Thymus (tissue), 11 donors: ENCODE data around the gene KRT78. TPM values are rescaled to one million over a fixed set of nuclear protein-coding genes. Genes with fewer than 3 reads are reported as not detected.

Source experiments
- DNase-seq, 9 donors: peaks; one replicate each; pipeline ENCODE4 v3.0.0-alpha.2; 2013; ENCODE audit warnings: low spot score in 9 of 9, low read depth in 6 of 9, missing footprints in 1 of 9
- H3K27ac ChIP-seq, 2 donors: one replicate each; pipeline ENCODE4 v1.5.1; 2013; ENCODE audit warnings: control low read depth in 1 of 2, low read depth in 1 of 2, low read length in 1 of 2, mild to moderate bottlenecking in 1 of 2, moderate library complexity in 1 of 2
- H3K27me3 ChIP-seq, 2 donors: one replicate each; pipeline ENCODE4 v1.5.1; 2013; ENCODE audit warnings: low read length in 1 of 2; ENCODE audit not compliant: control insufficient read depth in 2 of 2, insufficient read depth in 1 of 2
- H3K36me3 ChIP-seq, 2 donors: one replicate each; pipeline ENCODE4 v1.5.1; 2013; ENCODE audit warnings: low read length in 1 of 2, mild to moderate bottlenecking in 1 of 2, moderate library complexity in 1 of 2; ENCODE audit not compliant: control insufficient read depth in 2 of 2, insufficient read depth in 2 of 2
- H3K4me1 ChIP-seq, 2 donors: one replicate each; pipeline ENCODE4 v1.5.1; 2013; ENCODE audit warnings: low read length in 2 of 2; ENCODE audit not compliant: control insufficient read depth in 2 of 2, insufficient read depth in 2 of 2
- H3K4me3 ChIP-seq, 2 donors: one replicate each; pipeline ENCODE4 v1.5.1; 2013; ENCODE audit warnings: low read length in 2 of 2, control low read depth in 1 of 2, mild to moderate bottlenecking in 1 of 2
- H3K9me3 ChIP-seq, 2 donors: one replicate each; pipeline ENCODE4 v1.5.1; 2013; ENCODE audit warnings: low read length in 1 of 2, mild to moderate bottlenecking in 1 of 2; ENCODE audit not compliant: control insufficient read depth in 2 of 2, insufficient read depth in 1 of 2
- WGBS: extraction: QIAGEN DNeasy Blood & Tissue Kit; methylation state at CpG from one replicate; pipeline ENCODE4 v1.1.7; 2013; 5-methylcytosine and 5-hydroxymethylcytosine counted together
- polyA plus RNA-seq: library from polyadenylated mRNA; stranded (reverse); fragments of 200-250 nt; gene quantifications from one replicate; pipeline ENCODE4 v1.2.3, GENCODE V29; 2013
- total RNA-seq: library from RNA; stranded (reverse); fragments of 120-200 nt; gene quantifications from one replicate; pipeline ENCODE4 v1.2.4, GENCODE V29; 2013
- donor health status: healthy.

The KRT78 gene
- total and polyA plus RNA-seq, 2 donors: 0.42 to 7.2 TPM

GRCh38 chr12:52831251-52831650, 17.5 kb downstream of the KRT78 start:
- no peak for DNase-seq
- Histone ChIP-seq H3K9me3 (no peaks in the 10 kb centered on the region), H3K4me3 (no peak overlapping the region), H3K27ac (no peak overlapping the region), H3K4me1 (no peaks in the 10 kb centered on the region), H3K36me3 (no peaks in the 10 kb centered on the region), H3K27me3 (peaks cover 0 to 5% of the 10 kb centered on the region in 2 donors)
- 89% methylated on average over 7 of the region's 7 CpGs for WGBS

DNA sequence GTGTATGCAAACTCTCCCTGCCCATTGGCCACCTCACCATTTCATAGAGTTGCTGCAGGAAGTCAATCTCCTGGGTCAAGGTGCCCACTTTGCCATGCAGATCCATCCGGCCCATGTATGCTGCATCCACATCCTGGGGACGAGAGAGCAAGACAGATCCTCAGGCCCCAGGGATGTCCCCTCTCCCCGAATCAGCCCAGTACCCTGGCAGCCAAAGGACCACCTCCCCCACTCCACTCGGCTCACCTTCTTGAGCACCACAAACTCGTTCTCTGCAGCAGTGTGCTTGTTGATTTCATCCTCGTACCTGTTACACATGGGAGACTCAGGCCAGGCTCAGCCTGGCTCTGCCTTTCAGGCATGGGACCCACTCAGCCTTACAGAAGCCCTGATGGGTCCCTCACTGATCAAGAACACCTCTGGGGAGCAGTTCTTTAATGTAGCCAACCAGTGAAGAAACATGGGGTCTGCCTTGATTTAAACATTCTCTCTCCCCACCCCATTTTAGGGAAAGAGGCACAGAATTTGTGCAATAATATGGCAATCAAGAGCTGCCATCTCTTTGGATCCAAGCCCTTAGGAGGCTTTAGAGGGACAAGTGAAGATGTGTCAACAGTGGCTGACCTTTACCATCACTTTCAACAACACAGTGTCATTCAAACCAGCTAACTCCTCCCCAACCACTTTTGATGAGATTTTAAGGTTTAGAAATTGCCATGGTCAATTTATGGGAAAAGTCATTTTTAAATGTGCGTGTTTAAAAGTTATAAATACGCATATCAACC, 18.6 kb downstream of the KRT78 start:
- no peak for DNase-seq
- H3K4me3 ChIP-seq: no peak overlapping the region
- 88% methylated on average over 8 of the region's 8 CpGs for WGBS

GRCh38 chr12:52828591-52829021, 20.2 kb downstream of the KRT78 start:
- Histone ChIP-seq H3K9me3 (no peaks in the 10 kb centered on the region), H3K4me1 (no peaks in the 10 kb centered on the region), H3K27ac (no peak overlapping the region), H3K4me3 (no peak overlapping the region), H3K36me3 (no peaks in the 10 kb centered on the region), H3K27me3 (peaks cover 0 to 5% of the 10 kb centered on the region in 2 donors)
- no peak for DNase-seq
- WGBS: 25% methylated on average over 2 of the region's 2 CpGs

More for the DNA sequence above, 18.6 kb downstream of the KRT78 start:
- Histone ChIP-seq H3K36me3 (no peaks in the 10 kb centered on the region), H3K4me1 (no peaks in the 10 kb centered on the region), H3K27ac (no peak overlapping the region), H3K9me3 (no peaks in the 10 kb centered on the region), H3K27me3 (peaks cover 0 to 5% of the 10 kb centered on the region in 2 donors)

DNA sequence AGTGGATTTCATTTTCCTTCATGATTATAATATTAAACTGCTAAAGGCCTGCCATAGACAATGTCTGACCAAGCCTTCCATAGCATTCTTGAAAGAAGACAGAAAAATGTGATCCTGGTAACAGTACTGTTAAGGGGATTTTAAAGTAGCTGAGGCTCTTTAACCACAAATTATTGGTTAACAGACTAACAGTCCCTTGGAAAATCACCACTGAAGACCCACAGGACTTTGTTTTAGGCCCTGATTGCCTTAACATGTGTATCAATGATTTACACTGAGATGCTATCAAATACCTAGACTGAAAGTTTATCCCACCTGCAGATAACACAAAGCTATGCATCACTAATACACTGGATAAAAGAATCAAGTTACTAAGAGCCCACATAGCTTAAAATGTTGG, 20.6 kb downstream of the KRT78 start:
- no peak overlapping the region for H3K4me3 ChIP-seq
- no peaks in the 10 kb centered on the region for H3K36me3 ChIP-seq
- no peak for DNase-seq
- no peaks in the 10 kb centered on the region for H3K9me3 ChIP-seq
- peaks cover 0 to 5% of the 10 kb centered on the region in 2 donors for H3K27me3 ChIP-seq
- H3K4me1 ChIP-seq: no peaks in the 10 kb centered on the region
- H3K27ac ChIP-seq: no peak overlapping the region

DNA sequence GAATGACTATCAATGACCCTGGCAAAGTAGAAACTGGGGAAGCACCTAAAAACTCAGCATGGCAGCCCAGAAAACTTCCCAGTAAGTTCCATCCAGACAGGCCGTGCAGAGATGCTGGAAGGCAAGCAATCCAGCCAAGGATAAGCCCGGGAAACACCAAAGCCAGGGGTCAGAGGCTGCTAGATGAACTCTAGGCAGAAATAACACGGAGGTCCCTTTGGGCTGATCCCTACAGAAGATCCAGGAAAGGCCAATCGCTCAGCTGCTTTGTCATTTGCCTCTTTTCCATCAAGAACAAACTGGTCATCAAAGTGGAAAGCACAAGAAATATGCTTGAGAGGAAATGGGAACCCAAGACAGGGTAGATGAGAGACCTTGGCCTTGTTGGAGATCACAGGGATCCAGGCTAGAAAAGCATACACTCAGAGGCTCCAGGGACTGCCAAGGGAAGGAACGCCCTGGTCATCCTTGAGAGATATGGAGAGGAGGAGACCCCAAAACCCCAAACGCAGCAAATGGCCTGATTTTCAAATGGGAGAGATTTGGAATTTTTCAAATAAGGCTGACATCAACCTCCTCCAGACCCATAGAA, 21.2 kb downstream of the KRT78 start:
- DNase-seq: no peak
- H3K27me3 ChIP-seq: peaks cover 0 to 5% of the 10 kb centered on the region in 2 donors

DNA sequence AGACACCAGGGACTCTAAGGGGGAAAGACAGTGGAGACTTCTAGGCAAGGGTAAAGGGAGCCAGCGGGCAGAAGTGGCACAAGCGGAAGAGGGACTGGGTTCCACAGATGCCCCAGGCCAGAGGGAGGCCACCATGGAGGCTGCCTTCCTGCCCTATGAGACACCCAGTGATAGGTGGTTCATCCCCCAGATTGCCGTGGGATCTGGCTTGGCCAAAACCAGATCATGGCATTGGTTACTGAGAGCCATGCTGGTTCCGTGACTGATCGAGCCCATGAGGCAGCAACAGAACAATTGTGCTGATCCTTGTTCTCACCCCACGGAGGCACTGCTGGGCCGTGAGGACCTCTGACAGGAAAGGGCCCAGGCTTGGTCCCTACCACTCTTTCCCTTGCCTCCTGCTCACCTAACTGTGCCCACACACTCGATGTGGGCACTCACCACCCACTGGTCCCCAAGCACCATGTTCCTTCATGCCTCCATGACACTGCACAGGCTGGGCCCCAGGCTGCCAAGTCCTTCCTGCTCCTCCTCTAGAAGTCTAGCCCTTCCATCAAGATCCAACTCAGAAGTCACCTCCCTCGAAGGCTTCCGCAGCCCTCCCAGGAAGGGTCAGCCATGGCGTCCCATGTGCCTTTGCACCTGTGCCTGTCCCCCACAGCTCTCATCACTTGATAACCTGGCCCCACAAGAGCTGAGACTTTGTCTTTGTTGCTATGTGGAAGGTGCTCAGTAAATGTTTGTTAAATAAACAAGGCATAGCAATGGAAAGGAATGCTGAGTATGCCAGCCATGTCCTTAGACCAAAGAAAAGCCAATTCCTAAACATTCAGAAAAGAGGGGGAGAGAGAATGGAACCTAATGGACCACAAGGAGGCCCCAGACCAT, 21.9 kb downstream of the KRT78 start:
- Histone ChIP-seq H3K36me3 (no peaks in the 10 kb centered on the region), H3K4me1 (peaks cover 0 to 2% of the 10 kb centered on the region in 2 donors), H3K27ac (no peak overlapping the region), H3K27me3 (peaks cover 0 to 5% of the 10 kb centered on the region in 2 donors), H3K9me3 (no peaks in the 10 kb centered on the region), H3K4me3 (no peak overlapping the region)
- WGBS: 97% methylated on average over 11 of the region's 11 CpGs
- no peak for DNase-seq

More for the DNA sequence above, 21.2 kb downstream of the KRT78 start:
- no peak overlapping the region for H3K4me3 ChIP-seq
- no peaks in the 10 kb centered on the region for H3K36me3 ChIP-seq
- peaks cover 0 to under 1% of the 10 kb centered on the region in 2 donors for H3K4me1 ChIP-seq
- no peak overlapping the region for H3K27ac ChIP-seq
- WGBS: 94% methylated on average over 6 of the region's 6 CpGs
- no peaks in the 10 kb centered on the region for H3K9me3 ChIP-seq

- 89% methylated on average over 4 of the region's 4 CpGs for WGBS
- Histone ChIP-seq H3K4me3 (no peak overlapping the region), H3K4me1 (peaks cover 0 to 2% of the 10 kb centered on the region in 2 donors), H3K27ac (no peak overlapping the region), H3K9me3 (no peaks in the 10 kb centered on the region), H3K36me3 (no peaks in the 10 kb centered on the region), H3K27me3 (peaks cover 0 to 2% of the 10 kb centered on the region in 2 donors)
- DNase-seq: no peak
These were observed 22.8 kb downstream of the KRT78 start for GRCh38 chr12:52825961-52826360.

DNA sequence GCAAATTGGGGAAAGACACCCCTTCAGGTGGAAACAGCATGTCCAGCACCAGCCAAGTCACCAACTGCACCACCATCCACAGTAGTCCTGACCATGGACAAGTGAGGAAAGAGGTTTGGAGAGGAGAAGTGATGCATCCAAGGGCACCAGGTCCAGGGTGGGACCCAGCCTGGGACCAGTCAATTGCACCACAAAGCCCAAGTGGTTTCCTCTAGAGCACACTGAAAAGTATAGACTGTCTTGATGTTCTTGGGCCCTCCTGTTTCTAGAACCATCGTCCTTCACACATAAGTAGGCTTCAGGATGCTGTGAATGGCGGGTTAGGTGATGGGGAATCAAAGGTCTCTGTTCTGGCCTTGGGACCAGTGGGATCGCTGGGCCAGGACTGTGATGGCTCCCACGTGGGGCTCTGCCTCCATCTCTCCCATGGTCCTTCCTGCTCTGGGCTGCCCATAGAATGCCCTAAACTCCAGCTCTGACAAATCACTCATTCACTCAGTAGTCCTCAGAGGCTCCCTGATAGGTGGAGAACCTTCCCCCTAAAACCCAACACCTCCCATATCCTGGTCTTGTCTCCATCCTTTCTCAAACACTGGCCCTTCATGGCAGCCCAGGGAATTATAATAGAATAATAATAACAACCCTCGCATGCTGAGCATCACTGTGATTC, 23.9 kb downstream of the KRT78 start:
- no peak overlapping the region for H3K4me3 ChIP-seq
- DNase-seq: no peak
- peaks cover 0 to 3% of the 10 kb centered on the region in 2 donors for H3K27me3 ChIP-seq
- WGBS: 87% methylated on average over 5 of the region's 5 CpGs
- no peak overlapping the region for H3K27ac ChIP-seq
- H3K4me1 ChIP-seq: peaks cover 0 to 2% of the 10 kb centered on the region in 2 donors
- no peaks in the 10 kb centered on the region for H3K36me3 ChIP-seq
- no peaks in the 10 kb centered on the region for H3K9me3 ChIP-seq
